ENCODE results near the gene CASP8AP2.
"Not testable (repeated sequence)": the region's sequence is repeated elsewhere in the genome, so short reads cannot be mapped to it uniquely, and the experiment has no call there.

The CASP8AP2 gene

GRCh38 chr6:89829472-89830169, at the start of gene CASP8AP2:
Gene CASP8AP2 (plus strand): TSS chr6:89829880.
- DNase-seq (ENCODE audit: low spot score) = peak; percentile 99

GRCh38 chr6:89781070-89782034, 48.3 kb upstream of the CASP8AP2 start:
- no peak for DNase-seq (ENCODE audit: low spot score)

GRCh38 chr6:89782222-89782621, 47.5 kb upstream of the CASP8AP2 start:
- DNase-seq (ENCODE audit: low spot score) = no peak

DNA sequence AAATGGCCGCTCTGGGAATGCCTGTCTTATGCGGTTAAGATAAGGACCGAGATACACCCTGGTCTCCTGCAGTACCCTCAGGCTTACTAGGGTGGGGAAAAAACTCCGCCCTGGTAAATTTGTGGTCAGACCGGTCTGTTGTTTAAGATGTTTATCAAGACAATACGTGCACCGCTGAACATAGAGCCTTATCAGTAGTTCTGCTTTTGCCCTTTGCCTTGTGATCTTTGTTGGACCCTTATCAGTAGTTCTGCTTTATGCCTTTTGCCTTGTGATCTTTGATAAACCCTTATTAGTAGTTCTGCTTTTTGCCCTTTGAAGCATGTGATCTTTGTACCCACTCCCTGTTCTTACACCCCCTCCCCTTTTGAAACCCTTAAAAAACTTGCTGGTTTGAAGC, 46.4 kb upstream of the CASP8AP2 start:
- not testable (repeated sequence) for DNase-seq (ENCODE audit: low spot score)

GRCh38 chr6:89784838-89785237, 44.8 kb upstream of the CASP8AP2 start:
- no peak for DNase-seq (ENCODE audit: low spot score)

DNA sequence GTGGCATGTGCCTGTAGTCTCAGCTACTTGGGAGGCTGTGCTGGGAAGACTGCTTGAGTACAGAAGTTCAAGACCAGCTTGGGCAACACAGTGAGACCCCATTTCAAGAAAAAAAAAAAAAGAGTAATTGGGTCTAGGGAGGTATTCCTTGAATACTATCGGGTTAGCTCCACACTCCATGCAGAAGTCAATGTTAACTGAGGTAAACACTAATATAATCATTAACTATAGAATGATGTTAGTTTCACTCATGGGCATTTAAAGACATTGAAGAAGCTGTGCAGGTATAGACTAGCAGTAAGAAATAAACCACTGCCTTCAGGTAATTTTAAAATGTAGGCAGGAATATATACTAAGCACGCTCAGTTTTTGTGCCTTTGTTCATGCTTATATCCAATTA, 42.7 kb upstream of the CASP8AP2 start:
- DNase-seq (ENCODE audit: low spot score) = no peak

DNA sequence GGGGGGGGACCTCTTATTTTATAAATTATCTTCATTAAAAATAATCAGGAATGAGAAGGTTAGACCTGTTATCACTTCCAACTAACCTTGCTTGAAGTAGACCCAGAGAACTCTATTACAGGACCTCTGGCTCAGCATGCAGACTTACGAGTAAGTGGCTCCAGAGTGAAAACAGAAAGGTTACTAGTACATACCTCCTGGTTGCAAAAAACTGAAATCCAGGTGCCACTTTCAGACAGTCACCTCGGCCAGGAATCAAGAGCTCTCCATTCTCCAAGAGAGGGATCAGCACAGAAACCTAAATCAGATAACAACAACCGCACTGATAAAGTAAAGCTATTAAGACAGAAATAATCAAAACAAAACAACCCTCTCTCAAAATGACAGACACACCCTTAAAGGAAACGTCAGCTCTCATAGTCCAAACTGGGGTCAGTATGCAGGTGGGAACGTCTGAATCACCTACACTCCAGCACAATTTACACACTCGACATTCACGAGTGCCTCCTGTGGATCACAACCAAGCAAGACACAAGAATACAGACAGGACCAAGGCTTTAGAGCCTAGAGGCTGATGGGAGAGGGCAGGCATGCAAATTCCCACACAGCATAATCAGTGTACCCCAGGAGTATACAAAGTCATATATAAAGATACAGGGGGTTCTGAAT, 41.9 kb upstream of the CASP8AP2 start:
- DNase-seq (ENCODE audit: low spot score) = no peak

- no peak for DNase-seq (ENCODE audit: low spot score)
These were observed 39.7 kb upstream of the CASP8AP2 start for GRCh38 chr6:89789980-89790379.

- no peak for DNase-seq (ENCODE audit: low spot score)
These were observed 39.3 kb upstream of the CASP8AP2 start for GRCh38 chr6:89790403-89790802.

DNA sequence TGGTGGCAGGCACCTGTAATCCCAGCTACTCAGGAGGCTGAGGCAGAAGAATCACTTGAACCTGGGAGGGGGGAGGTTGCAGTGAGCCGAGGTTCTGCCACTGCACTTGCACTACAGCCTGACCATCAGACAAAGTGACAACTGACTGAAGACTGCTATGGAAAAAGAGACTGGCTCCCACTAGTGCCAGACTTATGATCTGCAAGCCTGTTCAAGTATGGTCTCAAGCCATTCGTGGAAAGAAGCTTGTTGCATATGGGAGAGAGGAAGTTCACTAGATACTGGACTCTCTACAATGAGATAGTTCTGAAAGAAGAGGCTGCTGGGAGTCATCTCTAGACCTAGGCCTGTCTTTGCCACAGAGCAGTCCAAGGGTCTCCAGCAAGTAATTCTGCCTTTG, 36.8 kb upstream of the CASP8AP2 start:
- peak; percentile 13 for DNase-seq (ENCODE audit: low spot score)

DNA sequence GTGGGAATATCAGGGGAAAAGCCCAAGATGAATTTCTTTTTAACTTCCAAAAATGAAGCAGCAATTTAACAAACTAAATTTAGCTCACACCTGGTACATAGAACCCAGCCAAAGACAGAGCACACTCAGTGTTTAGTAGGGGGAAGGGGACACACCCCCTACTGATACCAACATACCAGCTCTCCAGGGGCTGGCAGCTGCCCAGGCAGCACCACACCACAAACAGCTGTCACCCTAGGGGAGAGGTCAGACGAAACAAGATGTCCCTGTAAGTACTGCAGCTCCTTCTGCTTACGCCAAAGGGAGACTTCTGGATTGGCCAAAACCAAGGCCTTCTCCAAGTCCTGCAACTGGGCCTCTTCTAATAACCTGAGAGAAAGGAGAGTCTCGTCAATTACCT, 36.1 kb upstream of the CASP8AP2 start:
- DNase-seq (ENCODE audit: low spot score) = no peak

- DNase-seq (ENCODE audit: low spot score) = no peak
These were observed 35.4 kb upstream of the CASP8AP2 start for GRCh38 chr6:89794324-89794723.

DNA sequence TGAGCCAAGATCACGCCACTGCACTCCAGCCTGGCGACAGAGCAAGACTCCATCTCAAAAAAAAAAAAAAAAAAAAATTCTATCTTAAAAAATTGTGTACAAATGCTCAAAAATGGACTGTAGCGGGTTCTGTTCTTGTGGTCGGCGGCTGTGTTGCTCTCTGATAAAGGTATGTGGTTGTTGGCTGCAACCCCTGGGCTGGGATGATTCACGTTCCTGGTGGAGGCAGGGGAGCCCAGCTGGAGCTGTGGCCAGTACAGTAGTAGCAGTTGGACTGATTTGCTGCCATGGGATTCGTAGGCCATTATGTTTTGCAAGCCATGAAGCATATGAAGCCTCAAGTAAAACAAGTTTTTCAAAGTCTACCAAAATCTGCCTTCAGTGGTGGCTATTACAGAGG, 32.4 kb upstream of the CASP8AP2 start:
- no peak for DNase-seq (ENCODE audit: low spot score)

GRCh38 chr6:89799096-89799495, 30.6 kb upstream of the CASP8AP2 start:
- no peak for DNase-seq (ENCODE audit: low spot score)

DNA sequence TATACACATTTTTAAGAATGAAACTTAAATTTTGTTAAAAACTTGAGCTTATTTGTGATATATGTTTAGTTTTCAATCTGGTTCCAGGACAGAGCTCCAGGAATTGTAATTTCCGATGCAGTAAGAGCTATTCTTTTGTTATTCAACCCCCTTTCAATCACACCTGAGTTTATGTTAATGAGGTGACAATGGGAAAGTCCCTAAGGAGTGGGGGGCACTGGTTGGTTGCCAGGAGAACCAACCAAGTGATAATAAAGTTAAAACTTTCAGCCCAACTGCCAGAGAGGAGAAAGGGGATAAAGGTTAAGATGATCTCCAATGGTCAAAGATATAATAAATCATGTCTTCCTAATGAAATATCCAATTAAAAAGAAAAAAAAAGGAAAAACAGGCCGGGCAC, 29.9 kb upstream of the CASP8AP2 start:
- no peak for DNase-seq (ENCODE audit: low spot score)

GRCh38 chr6:89803271-89803670, 26.4 kb upstream of the CASP8AP2 start:
- no peak for DNase-seq (ENCODE audit: low spot score)

- DNase-seq (ENCODE audit: low spot score) = no peak
These were observed 23.8 kb upstream of the CASP8AP2 start for GRCh38 chr6:89805814-89806371.

GRCh38 chr6:89807581-89807980, 22.1 kb upstream of the CASP8AP2 start:
- DNase-seq (ENCODE audit: low spot score) = no peak

- DNase-seq (ENCODE audit: low spot score) = not testable (repeated sequence)
These were observed 16.3 kb upstream of the CASP8AP2 start for GRCh38 chr6:89813422-89813821.

- DNase-seq (ENCODE audit: low spot score) = no peak
These were observed 12.2 kb upstream of the CASP8AP2 start for GRCh38 chr6:89817481-89817880.

DNA sequence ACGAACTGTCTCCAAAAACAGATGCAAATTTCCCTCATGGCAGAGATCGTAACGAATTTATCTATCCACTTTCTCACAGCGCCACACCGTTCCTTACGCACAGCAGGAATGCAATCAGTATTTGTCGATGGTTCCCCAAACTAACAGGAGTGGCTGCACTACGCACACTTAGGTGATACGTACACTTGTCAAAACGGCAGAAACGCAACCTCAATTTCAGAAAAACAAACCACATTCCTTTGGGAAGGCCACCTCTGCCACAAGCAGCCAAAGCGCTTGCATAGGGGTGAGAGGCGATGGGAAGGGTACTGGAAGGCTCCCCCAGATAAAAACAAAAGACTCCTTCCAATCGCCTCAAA, 10.7 kb upstream of the CASP8AP2 start:
- DNase-seq (ENCODE audit: low spot score) = peak; percentile 60
